HFFc6 (cell line): ENCODE measurements around the gene CREB3L2. TPM values are rescaled to one million over a fixed set of nuclear protein-coding genes. Genes with fewer than 3 reads are reported as not detected.

Source experiments
- DNase-seq: peaks from one replicate; pipeline ENCODE4 v3.0.0-alpha.2; 2018
- H3K27ac Mint-ChIP-seq: 2 replicates; pipeline ENCODE4 v1.8.0; 2020; ENCODE audit warnings: mild to moderate bottlenecking, mixed read lengths
- H3K27me3 Mint-ChIP-seq: 2 replicates; pipeline ENCODE4 v1.8.0; 2021; ENCODE audit warnings: mild to moderate bottlenecking, moderate library complexity, mixed read lengths; ENCODE audit not compliant: insufficient read depth
- H3K36me3 Mint-ChIP-seq: 2 replicates; pipeline ENCODE4 v1.8.0; 2021; ENCODE audit warnings: low read depth, mixed read lengths
- H3K4me1 Mint-ChIP-seq: 2 replicates; pipeline ENCODE4 v1.8.0; 2020; ENCODE audit warnings: low read depth, mixed read lengths
- H3K4me3 Mint-ChIP-seq: 2 replicates; pipeline ENCODE4 v1.8.0; 2020; ENCODE audit warnings: mild to moderate bottlenecking, moderate library complexity, mixed read lengths
- H3K9me3 Mint-ChIP-seq: 2 replicates; pipeline ENCODE4 v1.8.0; 2020; ENCODE audit warnings: mild to moderate bottlenecking, mixed read lengths
- CTCF ChIP-seq: fragments of 200-600 bp; sonication (generic); IDR thresholded peaks from 2 replicates; pipeline ENCODE4 v1.5.0; 2021; ENCODE audit warnings: antibody characterized with exemption, mild to moderate bottlenecking
- total RNA-seq, 6 experiments: library from RNA; stranded (reverse); fragmentation: NEBNext Ultra II Directional; extraction: Animal tissue kit (Norgen Biotek cat#: 25700); gene quantifications; 2 replicates in 1 of 6; 3 replicates in 5 of 6; pipeline ENCODE4 v1.2.3, GENCODE V29; 2021

The CREB3L2 gene
- total RNA-seq, 6 experiments from 2014 or later: 112 to 139 (median 123) TPM

GRCh38 chr7:137947046-137947445 is 54.8 kb downstream of the CREB3L2 start:
- DNase-seq: no peak
- Mint-ChIP-seq H3K27ac (no peak overlapping the region), H3K9me3 (no peaks in the 10 kb centered on the region), H3K4me1 (peaks cover 54% of the 10 kb centered on the region), H3K4me3 (no peak overlapping the region), H3K27me3 (no peaks in the 10 kb centered on the region), H3K36me3 (peaks cover 45% of the 10 kb centered on the region)
- no peak for TF ChIP-seq CTCF

- Mint-ChIP-seq H3K4me1 (peaks cover 58% of the 10 kb centered on the region), H3K36me3 (peaks cover 53% of the 10 kb centered on the region), H3K9me3 (no peaks in the 10 kb centered on the region), H3K4me3 (no peak overlapping the region), H3K27me3 (no peaks in the 10 kb centered on the region), H3K27ac (peak overlapping the region; percentile 63)
- DNase-seq: no peak
- no peak for TF ChIP-seq CTCF
Observed at GRCh38 chr7:137946011-137946410, 55.9 kb downstream of the CREB3L2 start.

GRCh38 chr7:137944168-137944567 is 57.7 kb downstream of the CREB3L2 start:
- Mint-ChIP-seq H3K36me3 (peaks cover 51% of the 10 kb centered on the region), H3K4me1 (peaks cover 75% of the 10 kb centered on the region), H3K27ac (peak overlapping the region; percentile 60), H3K9me3 (no peaks in the 10 kb centered on the region), H3K4me3 (no peak overlapping the region; the same call in 1 of the 2 replicates), H3K27me3 (no peaks in the 10 kb centered on the region)
- DNase-seq: peak; percentile 51
- TF ChIP-seq CTCF: no peak

DNA sequence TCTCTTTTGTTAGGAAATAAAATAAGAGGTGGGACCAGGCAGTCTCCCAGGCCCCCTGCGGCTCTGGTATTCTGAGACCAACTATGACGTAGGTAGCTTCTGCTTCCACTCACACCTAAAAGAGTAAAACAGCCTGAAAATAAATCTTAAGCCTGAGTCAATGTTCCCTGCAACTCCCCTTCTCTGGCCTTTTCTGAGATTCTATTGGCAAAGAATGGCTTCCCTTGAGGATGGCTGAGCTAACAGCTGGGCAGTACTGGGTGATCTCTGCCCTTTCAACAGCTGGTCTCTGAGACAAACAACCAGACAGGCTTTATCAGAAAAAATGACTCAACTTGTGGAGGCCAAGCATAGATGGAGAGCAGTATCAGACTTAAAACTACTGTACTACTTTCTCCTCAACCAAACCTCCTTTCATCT is 58.7 kb downstream of the CREB3L2 start:
- Mint-ChIP-seq H3K27me3 (no peaks in the 10 kb centered on the region), H3K27ac (peak overlapping the region; percentile 38), H3K4me3 (no peak overlapping the region), H3K36me3 (peaks cover 52% of the 10 kb centered on the region), H3K4me1 (peaks cover 73% of the 10 kb centered on the region), H3K9me3 (no peaks in the 10 kb centered on the region)
- TF ChIP-seq CTCF: no peak
- DNase-seq: no peak

DNA sequence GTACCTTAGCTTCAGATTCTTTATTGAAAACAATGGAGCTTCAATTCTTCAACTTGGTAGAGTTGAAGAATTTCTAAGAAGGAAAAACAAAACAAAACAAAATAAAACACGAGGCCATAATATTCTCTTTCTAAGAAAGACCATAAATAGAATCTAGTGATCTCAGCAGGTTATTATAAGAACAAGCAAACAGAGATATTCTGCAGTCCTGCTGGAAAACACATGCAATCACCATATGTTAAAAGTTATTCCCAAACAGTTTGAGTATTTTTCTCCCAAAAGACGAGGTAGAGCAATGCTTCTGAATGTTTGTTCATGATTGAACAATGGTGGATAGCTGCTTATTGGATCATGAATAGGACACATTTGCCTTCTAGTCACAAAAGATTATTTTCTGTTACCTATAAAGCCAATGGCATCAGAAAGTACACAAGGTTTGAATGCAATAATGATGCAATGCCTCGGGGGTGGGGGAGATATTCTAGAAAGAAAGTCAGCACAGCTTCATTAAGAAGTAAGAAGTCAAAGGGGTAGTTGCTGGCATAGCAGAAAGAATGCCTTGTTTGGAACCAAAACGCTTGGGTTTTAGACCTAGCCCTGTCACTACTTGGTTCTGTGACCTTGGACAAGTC is 59.3 kb downstream of the CREB3L2 start:
- TF ChIP-seq CTCF: no peak

More for the DNA sequence above, 59.3 kb downstream of the CREB3L2 start:
- DNase-seq: no peak
- Mint-ChIP-seq H3K27ac (peak overlapping the region; percentile 30), H3K4me3 (no peak overlapping the region), H3K9me3 (no peaks in the 10 kb centered on the region), H3K27me3 (no peaks in the 10 kb centered on the region), H3K4me1 (peaks cover 68% of the 10 kb centered on the region), H3K36me3 (peaks cover 48% of the 10 kb centered on the region)
